ENCODE measurements around the gene GPR180.

The GPR180 gene

GRCh38 chr13:94613051-94613450 is 11.4 kb downstream of the GPR180 start:
- Histone ChIP-seq H3K4me3 (replicated peaks; ENCODE audit: insufficient read depth, low read length) (no peak overlapping the region), H3K27ac (replicated peaks) (no peak overlapping the region), H3K27me3 (ENCODE audit: insufficient read depth, poor library complexity, severe bottlenecking) (no peaks in the 10 kb centered on the region)
- DNase-seq (ENCODE audit: low read depth in 1 of 2, low spot score in 1 of 2): no peak
- no peak for TF ChIP-seq GABPA (IDR thresholded peaks at IDR 0.05; ENCODE audit: low read depth)
- no peak for TF ChIP-seq SPI1 (IDR thresholded peaks at IDR 0.05; ENCODE audit: borderline replicate concordance, low read depth)
- TF ChIP-seq REST (IDR thresholded peaks at IDR 0.05; ENCODE audit: insufficient replicate concordance, low read depth): no peak
- TF ChIP-seq CTCF (IDR thresholded peaks at IDR 0.05; ENCODE audit: insufficient read depth, low read length): no peak
- TF ChIP-seq POLR2AphosphoS5 (IDR thresholded peaks at IDR 0.05; ENCODE audit: low read depth): no peak

DNA sequence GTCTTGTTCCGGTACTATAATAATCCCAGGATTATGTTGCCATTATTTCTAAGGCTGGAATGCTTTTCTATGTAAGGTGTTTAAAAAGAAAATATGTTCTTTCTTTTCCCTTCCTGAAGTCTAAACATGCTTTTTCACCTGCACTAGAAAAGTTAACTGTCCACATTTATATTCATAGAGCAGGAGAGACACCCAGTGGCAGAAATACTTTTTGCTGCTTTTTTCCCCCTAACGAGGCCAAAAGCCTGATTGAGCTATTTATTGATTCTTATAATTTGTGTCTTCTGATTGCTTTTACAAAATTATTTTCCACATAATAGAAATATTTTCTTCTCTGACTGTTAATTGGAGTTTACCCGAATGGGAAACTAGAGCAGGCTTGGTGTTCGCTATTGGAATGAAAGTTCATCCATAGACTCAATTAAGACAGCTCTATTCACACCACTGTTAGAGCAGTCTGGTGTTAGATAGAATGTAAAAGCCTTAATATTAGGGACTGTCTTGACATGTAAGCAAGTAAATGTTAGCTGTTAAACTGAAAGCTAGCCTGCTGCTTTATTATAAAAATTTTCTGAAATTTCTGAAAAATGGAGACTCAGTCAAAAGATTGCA is 15.8 kb downstream of the GPR180 start:
- TF ChIP-seq SPI1 (IDR thresholded peaks at IDR 0.05; ENCODE audit: borderline replicate concordance, low read depth) (no peak), GABPA (IDR thresholded peaks at IDR 0.05; ENCODE audit: low read depth) (no peak), REST (IDR thresholded peaks at IDR 0.05; ENCODE audit: insufficient replicate concordance, low read depth) (no peak), CTCF (IDR thresholded peaks at IDR 0.05; ENCODE audit: insufficient read depth, low read length) (peak; percentile 4), POLR2AphosphoS5 (IDR thresholded peaks at IDR 0.05; ENCODE audit: low read depth) (no peak)
- peak in 1 of 2 experiments; percentile 36 for DNase-seq (ENCODE audit: low read depth in 1 of 2, low spot score in 1 of 2)
- Histone ChIP-seq H3K4me3 (replicated peaks; ENCODE audit: insufficient read depth, low read length) (no peak overlapping the region), H3K27ac (replicated peaks) (no peak overlapping the region), H3K27me3 (ENCODE audit: insufficient read depth, poor library complexity, severe bottlenecking) (no peaks in the 10 kb centered on the region)

DNA sequence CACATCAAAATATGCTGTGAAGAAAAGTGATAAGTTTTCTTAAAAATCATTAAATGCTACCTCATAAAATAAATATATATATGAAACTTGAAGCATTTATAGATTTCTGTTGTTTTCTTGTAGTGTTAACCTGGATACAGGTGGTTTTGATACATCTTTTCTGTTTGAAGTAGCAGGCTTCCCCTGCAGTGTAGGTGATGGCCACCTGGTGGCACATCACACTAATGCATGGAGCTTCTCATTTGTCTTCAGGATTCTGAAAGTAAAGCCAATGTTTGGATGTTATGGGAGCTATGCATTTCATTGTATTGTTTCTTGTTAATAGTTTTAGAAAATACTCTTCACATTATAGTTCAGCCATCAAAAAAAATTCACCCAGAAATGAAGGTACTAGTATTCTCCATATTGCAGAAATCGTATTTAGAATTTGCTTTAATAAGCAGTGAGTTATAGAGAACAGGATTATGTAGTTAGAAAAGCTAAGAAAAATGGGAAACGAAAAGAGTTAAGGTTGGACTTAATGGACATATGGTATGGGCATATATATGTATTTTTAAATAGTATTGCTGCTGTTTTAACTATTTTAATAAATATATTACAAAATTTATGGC is 18.7 kb downstream of the GPR180 start:
- no peak for DNase-seq (ENCODE audit: low read depth in 1 of 2, low spot score in 1 of 2)

More for the DNA sequence above, 18.7 kb downstream of the GPR180 start:
- no peaks in the 10 kb centered on the region for H3K27me3 ChIP-seq (ENCODE audit: insufficient read depth, poor library complexity, severe bottlenecking)
- no peak for TF ChIP-seq POLR2AphosphoS5 (IDR thresholded peaks at IDR 0.05; ENCODE audit: low read depth)
- TF ChIP-seq CTCF (IDR thresholded peaks at IDR 0.05; ENCODE audit: insufficient read depth, low read length): peak; percentile 47
- no peak overlapping the region for H3K4me3 ChIP-seq (replicated peaks; ENCODE audit: insufficient read depth, low read length)
- no peak overlapping the region for H3K27ac ChIP-seq (replicated peaks)

Measured in HL-60 (cell line).